H9 (cell line): Measurements from ENCODE around the gene HAL. TPM values are rescaled to one million over a fixed set of nuclear protein-coding genes. Genes with fewer than 3 reads are reported as not detected.

Experiments used
- DNase-seq: peaks from one replicate; pipeline ENCODE4 v3.0.0-alpha.2; 2017
- H2AFZ ChIP-seq: one replicate; pipeline ENCODE4 v1.6.1; 2013; ENCODE audit warnings: mild to moderate bottlenecking, low read length, control low read depth, moderate library complexity
- H2AK5ac ChIP-seq: 2 replicates; pipeline ENCODE4 v1.6.1; 2013; ENCODE audit warnings: low read length, control low read depth, mixed read lengths; ENCODE audit not compliant: insufficient read length
- H2BK120ac ChIP-seq: one replicate; pipeline ENCODE4 v1.6.1; 2013; ENCODE audit warnings: low read depth, mild to moderate bottlenecking, low read length, control low read depth, inconsistent platforms; ENCODE audit not compliant: poor library complexity, severe bottlenecking
- H2BK12ac ChIP-seq: 2 replicates; pipeline ENCODE4 v1.6.1; 2013; ENCODE audit warnings: low read length, control low read depth, mixed read lengths, low read depth; ENCODE audit not compliant: insufficient read length
- H2BK15ac ChIP-seq: 2 replicates; pipeline ENCODE4 v1.6.1; 2013; ENCODE audit warnings: low read depth, low read length, control low read depth
- H2BK20ac ChIP-seq: one replicate; pipeline ENCODE4 v1.6.1; 2013; ENCODE audit warnings: low read depth, mild to moderate bottlenecking, low read length, control low read depth, inconsistent platforms; ENCODE audit not compliant: poor library complexity, severe bottlenecking
- H2BK5ac ChIP-seq: 2 replicates; pipeline ENCODE4 v1.6.1; 2013; ENCODE audit warnings: low read length, control low read depth, mixed read lengths; ENCODE audit not compliant: insufficient read length
- H3K14ac ChIP-seq: 2 replicates; pipeline ENCODE4 v1.6.1; 2013; ENCODE audit warnings: low read length, control low read depth; ENCODE audit not compliant: insufficient read depth
- H3K18ac ChIP-seq: 2 replicates; pipeline ENCODE4 v1.6.1; 2013; ENCODE audit warnings: low read depth, mild to moderate bottlenecking, mixed read lengths, low read length, control low read depth; ENCODE audit not compliant: insufficient read length
- H3K23ac ChIP-seq: 2 replicates; pipeline ENCODE4 v1.6.1; 2013; ENCODE audit warnings: low read length, control low read depth, mixed read lengths, low read depth; ENCODE audit not compliant: insufficient read length
- H3K23me2 ChIP-seq: 2 replicates; pipeline ENCODE4 v1.6.1; 2013; ENCODE audit warnings: low read depth, mild to moderate bottlenecking, mixed read lengths, low read length, control low read depth; ENCODE audit not compliant: insufficient read length, poor library complexity, severe bottlenecking
- H3K27ac ChIP-seq: 2 replicates; pipeline ENCODE4 v1.5.1; 2013; ENCODE audit warnings: low read length, control low read depth, mixed read lengths, low read depth; ENCODE audit not compliant: insufficient read length
- H3K27me3 ChIP-seq: 2 replicates; pipeline ENCODE4 v1.6.1; 2013; ENCODE audit warnings: low read length, control low read depth, inconsistent platforms; ENCODE audit not compliant: insufficient read depth
- H3K4ac ChIP-seq: 2 replicates; pipeline ENCODE4 v1.6.1; 2013; ENCODE audit warnings: low read depth, mild to moderate bottlenecking, control low read depth, inconsistent platforms, low read length, moderate library complexity
- H3K4me1 ChIP-seq: 2 replicates; pipeline ENCODE4 v1.6.1; 2013; ENCODE audit warnings: low read length, control low read depth, inconsistent platforms; ENCODE audit not compliant: insufficient read depth
- H3K4me2 ChIP-seq: 2 replicates; pipeline ENCODE4 v1.6.1; 2013; ENCODE audit warnings: low read length, control low read depth, mixed read lengths; ENCODE audit not compliant: insufficient read length, insufficient read depth
- H3K56ac ChIP-seq: 2 replicates; pipeline ENCODE4 v1.6.1; 2013; ENCODE audit warnings: low read depth, mild to moderate bottlenecking, mixed read lengths, low read length, control low read depth; ENCODE audit not compliant: insufficient read length
- H3K79me1 ChIP-seq: 2 replicates; pipeline ENCODE4 v1.6.1; 2013; ENCODE audit warnings: low read depth, mild to moderate bottlenecking, moderate library complexity, low read length, control low read depth, inconsistent platforms; ENCODE audit not compliant: insufficient read depth, poor library complexity, severe bottlenecking
- H3K79me2 ChIP-seq: 2 replicates; pipeline ENCODE4 v1.6.1; 2013; ENCODE audit warnings: low read length, control low read depth, inconsistent platforms; ENCODE audit not compliant: insufficient read depth
- H3K9ac ChIP-seq: 2 replicates; pipeline ENCODE4 v1.6.1; 2013; ENCODE audit warnings: low read length, control low read depth, mixed read lengths; ENCODE audit not compliant: insufficient read length; ENCODE audit errors: extremely low read depth
- H3K9me3 ChIP-seq: one replicate; pipeline ENCODE4 v1.6.1; 2013; ENCODE audit warnings: low read depth, low read length, inconsistent platforms; ENCODE audit not compliant: control insufficient read depth
- H3T11ph ChIP-seq: one replicate; pipeline ENCODE4 v1.6.1; 2013; ENCODE audit warnings: mild to moderate bottlenecking, low read length, control low read depth, inconsistent platforms
- H4K20me1 ChIP-seq: one replicate; pipeline ENCODE4 v1.6.1; 2013; ENCODE audit not compliant: control insufficient read depth, insufficient read length, insufficient read depth
- H4K5ac ChIP-seq: 2 replicates; pipeline ENCODE4 v1.6.1; 2013; ENCODE audit warnings: low read depth, mild to moderate bottlenecking, mixed read lengths, low read length, control low read depth; ENCODE audit not compliant: insufficient read length
- H4K8ac ChIP-seq: replicated peaks from 2 replicates; pipeline ENCODE4 v1.6.1; 2013; ENCODE audit warnings: low read length, control low read depth, mixed read lengths, low read depth; ENCODE audit not compliant: insufficient read length
- H4K91ac ChIP-seq: 2 replicates; pipeline ENCODE4 v1.6.1; 2013; ENCODE audit warnings: low read depth, mild to moderate bottlenecking, moderate library complexity, mixed read lengths, low read length, control low read depth; ENCODE audit not compliant: insufficient read length
- H3K27ac Mint-ChIP-seq, 3 experiments: 2 replicates in 2 of 3; 3 replicates in 1 of 3; pipeline ENCODE4 v1.8.0; 2020 to 2021; ENCODE audit warnings: mixed read lengths in 3 of 3, mild to moderate bottlenecking in 1 of 3, moderate library complexity in 1 of 3
- H3K27me3 Mint-ChIP-seq: 2 replicates; pipeline ENCODE4 v1.8.0; 2021; ENCODE audit warnings: low read depth, mild to moderate bottlenecking, moderate library complexity, mixed read lengths
- H3K36me3 Mint-ChIP-seq, 3 experiments: 2 replicates in 2 of 3; 3 replicates in 1 of 3; pipeline ENCODE4 v1.8.0; 2020 to 2021; ENCODE audit warnings: low read depth in 3 of 3, mixed read lengths in 3 of 3; ENCODE audit not compliant: insufficient read depth in 1 of 3
- H3K4me1 Mint-ChIP-seq, 2 experiments: 2 replicates each; pipeline ENCODE4 v1.8.0; 2020; ENCODE audit warnings: mixed read lengths in 2 of 2
- H3K4me3 Mint-ChIP-seq, 2 experiments: 2 replicates in 1 of 2; 3 replicates in 1 of 2; pipeline ENCODE4 v1.8.0; 2020 to 2021; ENCODE audit warnings: mild to moderate bottlenecking in 2 of 2, mixed read lengths in 2 of 2, moderate library complexity in 1 of 2
- H3K9me3 Mint-ChIP-seq, 2 experiments: 2 replicates in 1 of 2; 3 replicates in 1 of 2; pipeline ENCODE4 v1.8.0; 2020; ENCODE audit warnings: mild to moderate bottlenecking in 2 of 2, mixed read lengths in 2 of 2, moderate library complexity in 1 of 2
- WGBS: extraction: QIAGEN DNeasy Blood & Tissue Kit; methylation state at CpG from one replicate; pipeline ENCODE4 v1.1.7; 2013; ENCODE audit warnings: missing lambda C conversion rate, low lambda C conversion rate, mixed read lengths; ENCODE audit not compliant: insufficient read length; ENCODE audit errors: extremely low coverage; 5-methylcytosine and 5-hydroxymethylcytosine counted together
- total RNA-seq: library from RNA; stranded (reverse); gene quantifications from 2 replicates; pipeline ENCODE4 v1.2.1, GENCODE V29; 2021
- TF ChIP-seq, protein P1 (sequence below): fragments of 200-600 bp; sonication (generic); conservative IDR thresholded peaks from 3 replicates; pipeline ENCODE4 v1.8.0; 2021; ENCODE audit warnings: antibody characterized with exemption, mild to moderate bottlenecking

Gene HAL
- total RNA-seq, 1 experiment from 2014 or later: 0.35 TPM

DNA sequence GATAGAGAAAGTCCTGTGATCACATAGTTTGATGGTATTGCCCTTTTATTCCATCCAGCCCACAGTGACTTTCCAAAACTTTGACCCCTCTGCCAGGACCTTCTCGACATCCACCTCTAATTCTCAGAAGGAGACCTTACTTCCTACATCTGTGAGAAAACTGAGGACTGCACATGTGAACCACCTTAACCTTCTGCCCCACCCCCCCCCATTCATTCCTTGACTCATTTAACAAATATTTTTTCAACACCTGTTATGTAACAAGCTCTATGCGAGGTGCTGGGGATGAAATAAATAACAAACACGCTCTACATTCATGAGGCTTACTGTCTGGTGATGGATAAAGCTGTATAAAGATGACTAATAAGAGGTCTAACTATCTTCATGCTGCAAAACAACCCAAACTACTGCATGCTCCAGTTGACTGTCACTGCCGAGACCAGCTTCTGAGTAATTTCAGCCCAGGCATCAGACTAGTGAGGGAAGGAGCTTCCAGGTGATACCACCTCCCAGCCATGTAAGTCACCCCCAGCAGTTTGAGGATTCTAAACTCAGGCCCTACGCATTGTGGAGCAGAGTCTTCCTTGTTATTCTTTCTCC, 1.9 kb upstream of the HAL start:
- H3K27ac ChIP-seq: no peak overlapping the region
- H3K27ac Mint-ChIP-seq: no peak overlapping the region

More for the DNA sequence above, 1.9 kb upstream of the HAL start:
- no peak overlapping the region for H2BK15ac ChIP-seq
- no peaks in the 10 kb centered on the region for H3K79me2 ChIP-seq
- H3K79me1 ChIP-seq: no peaks in the 10 kb centered on the region
- no CpG with 5 or more reads among the region's 5 CpGs for WGBS
- H3K4ac ChIP-seq: no peak overlapping the region
- no peak overlapping the region for H3K9ac ChIP-seq
- no peaks in the 10 kb centered on the region for H3K27me3 ChIP-seq
- H2BK5ac ChIP-seq: no peak overlapping the region
- H2AFZ ChIP-seq: no peak overlapping the region
- H3K27me3 Mint-ChIP-seq: no peaks in the 10 kb centered on the region
- no peak overlapping the region for H2BK20ac ChIP-seq
- H3K4me2 ChIP-seq: no peak overlapping the region
- no peak overlapping the region for H3K4me3 Mint-ChIP-seq
- TF ChIP-seq, protein P1, sequence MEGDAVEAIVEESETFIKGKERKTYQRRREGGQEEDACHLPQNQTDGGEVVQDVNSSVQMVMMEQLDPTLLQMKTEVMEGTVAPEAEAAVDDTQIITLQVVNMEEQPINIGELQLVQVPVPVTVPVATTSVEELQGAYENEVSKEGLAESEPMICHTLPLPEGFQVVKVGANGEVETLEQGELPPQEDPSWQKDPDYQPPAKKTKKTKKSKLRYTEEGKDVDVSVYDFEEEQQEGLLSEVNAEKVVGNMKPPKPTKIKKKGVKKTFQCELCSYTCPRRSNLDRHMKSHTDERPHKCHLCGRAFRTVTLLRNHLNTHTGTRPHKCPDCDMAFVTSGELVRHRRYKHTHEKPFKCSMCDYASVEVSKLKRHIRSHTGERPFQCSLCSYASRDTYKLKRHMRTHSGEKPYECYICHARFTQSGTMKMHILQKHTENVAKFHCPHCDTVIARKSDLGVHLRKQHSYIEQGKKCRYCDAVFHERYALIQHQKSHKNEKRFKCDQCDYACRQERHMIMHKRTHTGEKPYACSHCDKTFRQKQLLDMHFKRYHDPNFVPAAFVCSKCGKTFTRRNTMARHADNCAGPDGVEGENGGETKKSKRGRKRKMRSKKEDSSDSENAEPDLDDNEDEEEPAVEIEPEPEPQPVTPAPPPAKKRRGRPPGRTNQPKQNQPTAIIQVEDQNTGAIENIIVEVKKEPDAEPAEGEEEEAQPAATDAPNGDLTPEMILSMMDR: no peak
- no peak overlapping the region for H3K56ac ChIP-seq
- no peaks in the 10 kb centered on the region for H4K20me1 ChIP-seq
- no peak overlapping the region for H3K23ac ChIP-seq
- peaks cover 6 to 8% of the 10 kb centered on the region in 2 experiments for H3K4me1 Mint-ChIP-seq
- H3K23me2 ChIP-seq: no peaks in the 10 kb centered on the region
- H3K9me3 Mint-ChIP-seq: no peaks in the 10 kb centered on the region
- peaks cover 3 to 13% (median 11%) of the 10 kb centered on the region in 3 experiments; a peak in 5 of 7 replicates for H3K36me3 Mint-ChIP-seq
- no peak overlapping the region for H2BK120ac ChIP-seq
- no peak overlapping the region for H3K14ac ChIP-seq
- no peak overlapping the region for H4K5ac ChIP-seq
- DNase-seq: no peak
- no peaks in the 10 kb centered on the region for H3K9me3 ChIP-seq
- no peak overlapping the region for H2BK12ac ChIP-seq
- H4K8ac ChIP-seq: no peak overlapping the region
- H3K4me1 ChIP-seq: no peaks in the 10 kb centered on the region
- no peak overlapping the region for H4K91ac ChIP-seq
- no peak overlapping the region for H2AK5ac ChIP-seq
- H3K18ac ChIP-seq: no peak overlapping the region
- no peak overlapping the region for H3T11ph ChIP-seq
